HG03066 (cell line): ENCODE measurements around the gene DTNB.

Experiments
- ATAC-seq: cut with Tn5 transposase; IDR thresholded peaks from one replicate; pipeline ENCODE4 v1.9.1; 2021; ENCODE audit warnings: low read depth; ENCODE audit not compliant: unreplicated experiment

DTNB gene

GRCh38 chr2:25592766-25593292 lies 80.5 kb downstream of the DTNB start:
- ATAC-seq: no peak

DNA sequence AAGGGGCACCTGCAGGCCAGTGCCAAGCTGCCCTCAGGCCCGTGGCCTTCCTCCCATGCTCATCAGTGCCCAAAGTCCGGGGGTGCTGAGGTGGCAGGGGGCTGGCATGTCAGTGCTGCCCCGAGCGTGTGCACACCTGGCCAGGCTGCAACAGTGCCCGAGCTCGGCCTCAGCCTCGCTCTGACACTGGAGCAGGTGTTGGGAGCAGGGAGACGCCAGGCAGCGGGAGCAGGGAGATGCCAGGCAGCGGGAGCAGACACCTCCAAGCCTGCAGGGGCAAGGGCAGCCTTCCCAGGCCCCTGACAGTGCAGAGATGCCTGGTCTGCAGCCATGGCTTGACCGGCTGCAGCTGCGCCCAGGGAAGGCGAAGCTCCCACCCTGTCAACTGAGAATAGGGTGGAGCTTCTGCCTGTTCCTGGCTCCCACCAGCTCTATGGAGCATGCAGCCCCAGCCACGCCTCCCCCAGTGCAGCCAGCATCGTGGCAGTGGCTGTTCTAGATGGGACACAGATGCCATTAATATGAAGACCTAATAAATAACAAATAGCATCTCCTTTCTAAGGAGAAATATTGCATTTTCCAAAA lies 82.4 kb downstream of the DTNB start:
- ATAC-seq: no peak

GRCh38 chr2:25589676-25590205 lies 83.6 kb downstream of the DTNB start:
- no peak for ATAC-seq

DNA sequence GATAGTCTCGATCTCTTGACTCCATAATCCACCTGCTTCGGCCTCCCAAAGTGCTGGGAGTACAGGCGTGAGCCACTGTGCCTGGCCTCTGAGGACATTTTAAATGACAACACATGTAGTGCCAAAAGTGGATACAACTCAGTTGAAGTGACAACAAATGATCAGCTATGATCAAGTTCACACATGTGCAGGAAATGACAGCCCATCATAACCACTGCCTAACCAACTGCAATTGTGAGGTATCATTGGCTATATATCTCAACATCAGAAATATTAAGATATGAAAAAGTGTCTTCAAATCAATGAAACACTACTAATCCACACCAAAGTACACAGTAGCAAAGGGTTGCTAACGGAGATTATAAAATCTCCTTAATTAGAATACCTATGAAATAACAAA lies 84.8 kb downstream of the DTNB start:
- no peak for ATAC-seq

GRCh38 chr2:25587361-25587760 lies 86.0 kb downstream of the DTNB start:
- ATAC-seq: no peak

GRCh38 chr2:25586726-25587144 lies 86.6 kb downstream of the DTNB start:
- peak; percentile 71 for ATAC-seq

DNA sequence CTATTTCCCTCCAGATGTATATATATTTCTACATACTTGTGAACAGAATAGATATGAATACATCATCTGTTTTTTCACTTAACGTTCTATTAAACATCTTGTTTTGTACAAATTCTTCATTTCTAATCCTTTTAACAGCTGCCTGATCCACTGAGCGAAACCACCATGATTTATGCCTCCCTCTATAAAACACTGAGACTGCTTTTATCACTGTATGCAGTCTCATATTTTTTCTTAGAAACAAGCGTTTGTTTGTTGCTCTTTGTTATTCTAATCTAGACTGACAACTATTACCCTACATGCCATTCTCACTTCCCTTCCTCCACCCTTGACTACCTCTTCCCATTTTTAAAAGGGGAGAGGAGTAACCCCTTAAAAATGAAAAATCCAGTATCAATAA lies 88.2 kb downstream of the DTNB start:
- no peak for ATAC-seq

DNA sequence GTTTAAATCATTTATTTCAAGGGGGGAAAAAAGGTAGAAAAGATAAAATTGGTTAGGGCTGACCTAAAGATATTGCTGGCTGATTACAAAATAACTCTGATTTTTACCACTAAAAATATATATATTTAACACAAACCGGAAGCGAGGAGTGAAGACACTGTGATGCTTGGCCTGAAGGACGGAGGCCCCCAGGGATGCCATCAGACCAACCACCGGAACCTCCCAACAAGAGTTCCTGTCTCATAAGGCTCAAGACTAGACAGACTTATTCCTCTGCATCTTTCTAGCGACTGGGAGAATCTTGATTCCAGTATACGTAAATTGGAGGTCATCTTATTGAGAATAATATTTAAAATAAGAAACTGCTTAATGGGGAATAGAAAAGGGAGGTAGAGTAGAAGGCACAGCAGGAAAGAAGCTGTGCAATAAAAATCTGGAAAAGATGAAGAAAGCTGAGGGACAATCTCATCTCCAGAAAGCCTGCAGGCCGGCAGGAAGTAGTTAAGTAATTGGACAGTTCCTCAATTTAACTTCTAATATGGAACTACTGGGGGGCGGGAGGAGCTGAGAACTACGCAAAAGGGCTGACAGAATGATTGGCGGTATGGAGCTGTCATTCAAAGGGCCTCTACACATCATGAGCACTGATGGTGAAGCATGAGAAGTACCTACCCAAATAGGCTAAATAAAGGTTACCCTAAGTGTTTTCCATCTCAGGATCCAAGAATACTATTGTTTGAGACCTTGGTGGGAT lies 91.1 kb downstream of the DTNB start:
- ATAC-seq: no peak

DNA sequence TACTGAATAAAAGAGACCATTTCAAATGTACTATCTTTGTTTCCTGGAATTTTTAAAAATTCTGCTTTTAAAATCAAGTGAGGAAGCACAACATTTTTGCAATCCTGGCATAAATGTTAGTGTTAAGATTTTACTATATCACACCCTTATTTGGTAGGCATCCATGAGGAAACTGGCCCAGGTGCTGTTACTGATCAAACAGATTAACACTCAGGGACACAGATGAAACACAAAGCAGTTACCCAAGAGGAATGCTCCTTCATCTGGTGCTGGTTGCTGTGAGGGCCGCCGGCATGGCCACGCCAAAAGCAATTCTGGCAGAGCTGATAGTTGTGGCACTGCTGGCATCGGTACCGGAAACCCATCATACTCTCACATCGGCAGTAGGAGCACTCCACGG lies 96.8 kb downstream of the DTNB start:
- ATAC-seq: no peak

GRCh38 chr2:25572638-25573037 lies 100.7 kb downstream of the DTNB start:
- no peak for ATAC-seq

DNA sequence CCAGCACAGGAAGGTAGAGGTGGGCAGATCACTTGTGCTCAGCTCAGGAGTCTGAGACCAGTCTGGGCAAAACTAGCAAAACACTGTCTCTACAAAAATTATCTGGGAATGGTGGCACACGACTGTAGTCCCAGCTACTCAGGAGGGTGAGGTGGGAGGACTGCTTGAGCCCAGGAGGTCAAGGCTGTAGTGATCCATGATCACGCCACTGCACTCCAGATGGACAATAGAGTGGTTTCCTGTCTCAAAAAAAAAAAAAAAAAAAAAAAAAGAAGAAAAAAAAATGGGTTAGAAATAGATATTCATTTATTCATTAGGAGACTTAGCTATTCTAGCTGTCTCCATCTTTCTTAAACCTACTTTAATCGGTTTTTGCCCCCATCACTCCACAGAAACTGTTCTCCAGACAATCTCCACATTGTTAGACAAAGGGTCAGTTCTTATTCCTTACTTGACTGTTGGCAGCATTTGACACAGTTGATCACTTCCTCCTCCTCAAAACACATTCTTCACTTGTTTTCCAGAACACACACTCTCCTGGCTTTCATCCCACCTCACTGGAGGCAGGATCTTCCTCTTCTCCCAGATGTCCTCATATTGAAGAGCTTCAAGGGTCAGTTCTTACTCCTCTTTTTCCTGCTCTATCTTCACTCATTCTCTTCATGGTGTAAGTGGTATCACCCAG lies 103.1 kb downstream of the DTNB start:
- ATAC-seq: no peak

GRCh38 chr2:25567406-25567805 lies 106.0 kb downstream of the DTNB start:
- no peak for ATAC-seq

GRCh38 chr2:25566694-25567093 lies 106.7 kb downstream of the DTNB start:
- peak; percentile 78 for ATAC-seq

DNA sequence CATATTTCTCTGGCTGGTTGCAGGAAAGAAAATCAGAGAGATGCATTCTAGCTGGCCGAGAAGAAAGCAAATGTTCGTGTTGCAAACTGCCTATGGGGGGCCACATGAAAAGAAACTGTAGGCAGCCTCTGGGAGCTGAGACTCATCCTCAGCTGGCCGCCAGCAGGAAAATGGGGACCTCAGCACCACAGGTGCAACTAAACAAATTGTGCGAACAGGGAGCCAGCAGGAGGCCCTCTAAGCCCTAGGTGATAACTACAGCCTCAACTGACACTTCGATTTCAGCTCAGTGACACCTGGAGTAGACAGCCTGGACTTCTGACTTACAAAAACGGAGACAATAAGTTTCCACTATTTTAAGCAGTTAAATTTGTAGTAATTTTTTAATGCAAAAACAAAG lies 107.3 kb downstream of the DTNB start:
- ATAC-seq: no peak

DNA sequence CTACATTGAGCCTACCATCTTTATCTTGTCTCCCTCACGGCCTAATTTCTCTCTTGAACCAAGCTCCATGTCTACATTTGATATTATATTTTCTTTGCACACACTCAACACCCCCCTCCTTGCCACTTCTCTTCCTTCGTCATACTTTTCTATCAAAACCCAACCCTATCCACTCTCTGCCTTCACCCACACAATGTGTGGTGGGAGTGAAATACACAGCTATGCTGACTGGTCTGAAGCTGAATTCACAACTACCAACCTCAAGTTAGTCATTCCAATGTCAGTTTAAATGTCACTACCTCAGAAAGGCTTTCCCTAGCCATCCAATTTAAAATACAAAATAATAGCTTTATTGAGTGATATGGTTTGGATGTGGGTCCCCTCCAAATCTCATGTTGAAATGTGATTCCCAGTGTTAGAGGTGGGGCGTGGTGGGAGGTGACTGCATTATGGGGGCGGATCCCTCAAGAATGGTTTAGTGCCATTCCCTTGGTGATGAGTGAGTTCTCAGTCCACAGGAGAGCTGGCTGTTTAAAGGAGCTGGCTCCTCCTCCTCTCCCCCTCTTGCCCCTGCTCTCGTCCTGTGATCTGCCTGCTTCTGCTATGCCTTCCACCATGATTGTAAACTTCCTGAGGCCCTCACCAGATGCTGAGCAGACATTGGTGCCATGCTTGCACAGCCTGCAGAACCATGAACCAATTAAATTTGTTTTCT lies 112.1 kb downstream of the DTNB start:
- ATAC-seq: no peak

GRCh38 chr2:25559148-25559547 lies 114.2 kb downstream of the DTNB start:
- ATAC-seq: no peak

DNA sequence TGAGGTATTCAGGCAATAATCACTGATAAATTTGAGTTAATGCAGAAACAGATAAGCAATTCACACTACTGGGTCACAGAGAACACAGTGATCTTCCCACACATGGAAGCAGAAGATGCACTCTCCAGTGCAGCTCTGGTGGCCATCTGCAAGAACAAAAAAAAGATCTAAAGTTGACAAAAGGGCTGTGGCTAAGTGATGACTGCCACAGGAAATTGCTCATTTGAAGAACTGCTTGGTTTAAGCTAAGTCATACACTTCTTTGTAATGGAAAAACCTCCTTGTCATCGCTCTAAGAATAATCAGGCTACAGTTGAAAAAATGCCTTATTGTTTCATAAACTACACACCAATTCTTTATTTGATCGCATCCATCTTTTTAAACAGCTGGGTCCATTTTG lies 115.1 kb downstream of the DTNB start:
- peak; percentile 51 for ATAC-seq

DNA sequence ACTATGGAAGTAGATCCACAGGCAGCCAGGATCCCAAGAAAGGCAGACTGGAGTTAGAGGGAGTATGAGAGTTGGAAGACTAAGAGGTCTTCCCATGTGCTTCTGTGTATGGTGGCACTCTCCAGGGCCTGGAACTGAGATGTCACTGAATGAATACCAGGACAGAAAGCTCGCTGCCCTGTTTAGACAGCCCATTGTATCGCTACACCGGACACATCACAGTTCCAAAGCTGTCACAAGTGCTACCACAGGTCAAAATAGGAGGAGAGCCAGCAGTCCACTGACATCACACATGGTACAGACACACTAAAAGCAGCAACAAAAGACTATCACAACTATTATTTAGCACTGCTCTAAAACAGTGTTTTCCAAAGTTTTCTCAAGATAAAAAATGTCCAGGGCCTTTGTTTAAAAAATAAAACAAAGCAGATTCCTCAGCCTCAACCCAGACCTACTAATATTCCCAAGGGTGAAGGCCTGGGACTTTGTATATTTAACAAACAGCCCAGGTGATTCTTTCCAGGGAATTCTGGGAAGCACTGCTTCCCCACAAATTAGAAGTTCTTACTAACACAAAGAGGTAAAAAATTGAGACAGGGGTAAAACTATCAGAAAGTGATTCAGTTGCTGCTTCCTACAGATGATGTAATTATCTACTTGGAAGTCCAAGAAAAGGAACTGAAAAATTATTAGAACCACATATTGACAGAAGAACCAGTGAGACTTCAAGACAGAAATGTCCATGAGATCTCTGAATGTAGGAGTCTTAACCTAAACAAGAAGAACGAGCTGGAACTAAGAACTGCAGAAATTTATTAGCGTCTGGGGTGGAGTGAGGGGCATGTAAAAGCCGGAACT lies 116.0 kb downstream of the DTNB start:
- ATAC-seq: peak; percentile 50

DNA sequence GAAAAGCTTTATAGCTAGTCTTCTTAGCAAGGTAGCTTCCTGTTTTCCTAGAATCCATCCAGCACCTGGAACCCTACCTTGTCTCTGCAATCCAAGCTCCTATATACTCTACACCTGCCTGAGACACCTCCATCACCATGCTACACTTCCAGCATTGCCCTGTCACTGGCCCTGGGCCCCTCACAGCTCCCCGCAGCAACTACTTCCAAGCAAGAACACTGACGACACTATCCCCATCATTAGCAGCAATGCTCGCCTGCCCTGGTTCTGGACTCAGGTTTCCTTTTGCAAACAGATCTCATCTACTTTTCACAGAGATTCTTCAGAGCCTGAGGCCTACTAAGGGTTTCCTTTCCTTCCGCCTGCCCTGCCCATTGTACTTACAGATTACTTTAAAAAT lies 121.1 kb downstream of the DTNB start:
- no peak for ATAC-seq

DNA sequence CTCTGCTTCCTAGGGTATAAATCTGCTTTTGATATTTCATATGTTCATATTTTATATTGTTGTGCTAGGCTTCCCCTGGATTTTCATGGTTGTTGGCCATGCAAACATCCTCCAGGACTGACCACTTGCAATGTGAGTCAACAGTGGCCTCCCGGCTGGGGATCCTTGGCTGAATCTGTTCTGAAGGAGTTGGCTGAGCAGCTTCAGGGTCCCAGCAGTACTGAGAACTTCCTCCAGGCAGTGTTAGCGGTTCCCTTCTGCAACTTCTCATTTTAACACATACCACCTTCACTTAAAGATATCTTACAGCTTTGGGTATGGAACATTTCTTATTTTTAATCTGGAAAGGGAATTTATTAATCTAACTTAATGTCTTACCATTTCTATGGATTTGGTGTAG lies 122.1 kb downstream of the DTNB start:
- no peak for ATAC-seq
